ENCODE measurements around the gene NACC2. TPM values are rescaled to one million over a fixed set of nuclear protein-coding genes. Genes with fewer than 3 reads are reported as not detected.

Gene NACC2
- total and polyA plus RNA-seq, 2 experiments from 2014 or later: 4.4 to 12.0 TPM

DNA sequence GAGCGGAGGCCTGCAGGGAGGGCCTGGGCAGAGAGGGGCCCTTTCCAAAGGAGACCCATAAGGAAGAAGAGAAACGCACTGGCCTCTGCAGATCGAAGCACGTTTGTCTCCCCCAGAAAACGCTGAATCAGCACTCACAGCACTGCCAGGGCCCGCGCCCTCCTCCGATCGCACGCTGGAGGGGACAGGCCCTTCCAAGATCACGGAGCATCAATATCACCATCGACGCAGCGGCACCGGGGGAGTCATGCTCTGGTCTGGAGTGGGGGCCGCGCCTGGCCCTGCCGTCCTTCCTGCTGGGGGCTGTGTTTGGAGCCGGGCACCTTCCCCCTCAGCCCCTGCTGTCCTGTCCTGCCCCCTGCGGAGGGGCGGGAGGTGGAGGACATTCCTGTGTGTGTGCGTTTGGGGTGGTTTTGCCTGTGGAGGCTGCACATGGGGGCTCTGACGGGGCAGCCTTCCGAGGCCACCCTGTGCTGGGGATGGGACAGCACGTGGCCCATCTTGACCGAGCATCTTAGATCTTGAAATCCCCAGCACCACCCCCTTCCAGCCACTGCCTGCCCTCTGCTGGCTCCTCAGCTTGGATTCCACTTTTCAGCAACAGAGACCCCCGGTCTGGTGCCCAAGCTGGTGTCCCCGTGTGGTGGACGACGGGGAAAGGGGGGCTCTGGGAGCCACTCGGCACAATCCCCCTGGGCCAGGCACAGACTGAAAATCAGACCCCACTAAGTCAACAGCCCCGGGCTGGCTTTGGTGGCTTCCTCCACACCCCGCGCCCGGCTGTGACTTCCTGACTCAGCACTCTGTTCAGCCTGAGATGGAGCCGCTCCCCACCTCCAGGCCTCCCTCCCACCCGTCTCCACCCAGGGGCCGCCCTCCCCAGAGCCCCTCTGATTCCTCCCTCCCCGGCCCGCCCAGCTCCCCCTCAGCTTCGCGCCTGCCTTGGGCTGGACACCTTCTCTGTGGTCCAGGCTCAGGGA lies 15.3 kb upstream of the NACC2 start:
- DNase-seq (ENCODE audit: low read depth in 1 of 2, low spot score in 1 of 2): peak in 1 of 2 donors; percentile 41
- peak overlapping the region; percentile 20 for H3K27ac ChIP-seq
- no peaks in the 10 kb centered on the region for H3K27me3 ChIP-seq
- H3K4me3 ChIP-seq: peak overlapping the region; percentile 26
- no peaks in the 10 kb centered on the region for H3K9me3 ChIP-seq (ENCODE audit: low read depth)
- peak; percentile 37 for TF ChIP-seq CTCF (IDR thresholded peaks at IDR 0.05; ENCODE audit: low read depth, low read length)
- H3K4me1 ChIP-seq (ENCODE audit: low read depth): peaks cover 19% of the 10 kb centered on the region
- H3K36me3 ChIP-seq: peaks cover under 1% of the 10 kb centered on the region

GRCh38 chr9:136109351-136110081 lies 14.4 kb upstream of the NACC2 start:
- H3K9me3 ChIP-seq (ENCODE audit: low read depth): no peaks in the 10 kb centered on the region
- peak overlapping the region; percentile 20 for H3K27ac ChIP-seq
- H3K4me3 ChIP-seq: peak overlapping the region; percentile 26
- no peaks in the 10 kb centered on the region for H3K36me3 ChIP-seq
- no peaks in the 10 kb centered on the region for H3K27me3 ChIP-seq
- peak; percentile 20 for TF ChIP-seq CTCF (IDR thresholded peaks at IDR 0.05; ENCODE audit: low read depth, low read length)
- peaks cover 19% of the 10 kb centered on the region for H3K4me1 ChIP-seq (ENCODE audit: low read depth)
- peak; percentile 82 to 95 for DNase-seq (ENCODE audit: low read depth in 1 of 2, low spot score in 1 of 2)

DNA sequence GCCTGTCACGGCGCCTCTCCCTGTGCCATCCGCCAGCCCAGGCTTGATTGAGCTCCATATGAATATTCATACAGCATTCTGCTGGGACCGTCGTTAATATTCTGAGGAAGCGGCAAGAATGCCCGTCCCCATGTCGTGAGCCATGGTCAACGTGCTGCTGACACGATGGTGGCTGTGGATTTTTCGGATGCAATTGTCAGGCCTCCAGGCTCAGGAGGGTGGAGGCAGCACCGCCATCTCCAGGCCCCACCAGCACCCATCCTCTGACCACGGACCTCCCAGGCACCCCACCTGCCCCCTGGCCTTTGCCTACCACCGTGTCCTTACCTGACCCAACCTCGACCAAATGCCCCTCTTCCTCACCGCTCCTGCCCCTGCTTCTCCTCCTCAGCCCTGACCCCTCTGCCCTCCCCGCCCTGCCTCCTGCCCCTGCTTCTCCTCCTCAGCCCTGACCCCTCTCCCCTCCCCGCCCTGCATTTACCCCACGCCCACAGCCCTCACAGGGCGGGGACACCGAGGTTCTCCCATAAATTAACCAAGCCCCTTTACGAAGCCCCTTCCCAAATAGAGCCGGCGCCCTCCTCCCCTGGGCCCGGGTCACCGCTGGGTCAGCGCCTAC lies 13.7 kb upstream of the NACC2 start:
- H3K9me3 ChIP-seq (ENCODE audit: low read depth): no peaks in the 10 kb centered on the region
- H3K27me3 ChIP-seq: no peaks in the 10 kb centered on the region
- peak overlapping the region; percentile 15 for H3K27ac ChIP-seq
- H3K4me3 ChIP-seq: peak overlapping the region; percentile 26
- no peak for TF ChIP-seq CTCF (IDR thresholded peaks at IDR 0.05; ENCODE audit: low read depth, low read length)
- H3K4me1 ChIP-seq (ENCODE audit: low read depth): peaks cover 19% of the 10 kb centered on the region
- no peak for DNase-seq (ENCODE audit: low read depth in 1 of 2, low spot score in 1 of 2)
- H3K36me3 ChIP-seq: no peaks in the 10 kb centered on the region

DNA sequence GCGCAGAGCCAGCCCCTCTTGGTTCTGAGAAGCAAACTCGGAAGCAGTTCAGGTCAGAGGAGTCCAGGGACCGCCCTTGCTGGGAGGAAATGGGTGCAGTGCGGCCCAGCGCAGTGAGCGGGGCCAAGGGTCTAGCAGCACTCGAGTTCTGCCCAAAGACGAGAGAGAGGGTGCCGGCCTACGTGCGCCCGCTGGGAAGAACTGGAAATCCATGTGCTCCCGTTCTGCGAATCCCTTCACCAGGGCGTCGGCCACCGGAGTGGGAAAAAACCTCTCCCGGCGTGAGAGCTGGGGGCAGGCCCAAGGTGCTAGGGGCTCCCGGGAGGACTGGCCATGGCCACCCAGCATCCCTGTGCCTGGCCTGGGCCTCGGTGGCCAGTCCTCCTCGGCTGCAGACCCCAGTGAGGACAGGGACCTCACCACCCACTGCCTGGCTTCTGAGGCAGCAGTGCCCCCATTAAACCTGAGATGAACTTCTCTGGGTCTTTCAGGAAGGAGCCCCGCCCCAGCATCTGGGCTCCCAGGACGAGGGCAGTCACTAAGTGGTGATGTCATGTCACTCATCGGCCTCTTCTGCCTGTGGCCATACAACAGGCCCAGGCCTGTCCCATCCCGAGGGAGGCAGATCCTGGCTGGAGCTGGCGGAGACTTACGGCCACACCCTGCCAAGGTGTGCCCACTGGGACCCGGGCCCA lies 13.0 kb upstream of the NACC2 start:
- no peak overlapping the region for H3K4me3 ChIP-seq
- no peak overlapping the region for H3K27ac ChIP-seq
- H3K36me3 ChIP-seq: no peaks in the 10 kb centered on the region
- H3K27me3 ChIP-seq: peaks cover 4% of the 10 kb centered on the region
- H3K9me3 ChIP-seq (ENCODE audit: low read depth): no peaks in the 10 kb centered on the region
- DNase-seq (ENCODE audit: low read depth in 1 of 2, low spot score in 1 of 2): no peak
- H3K4me1 ChIP-seq (ENCODE audit: low read depth): peaks cover 19% of the 10 kb centered on the region
- no peak for TF ChIP-seq CTCF (IDR thresholded peaks at IDR 0.05; ENCODE audit: low read depth, low read length)

Measured in cardiac muscle cell (in vitro differentiated cells and primary cell).